Measurements from ENCODE around the gene SLC29A1. TPM values are rescaled to one million over a fixed set of nuclear protein-coding genes. Genes with fewer than 3 reads are reported as not detected.

The SLC29A1 gene
- total and polyA plus RNA-seq, 2 of the 8 experiments (the other 6 are each of a cell fraction or from before 2014, with no cell fraction given): 187 to 558 TPM

GRCh38 chr6:44221291-44221960 is 2.0 kb upstream of the SLC29A1 start:
- no peaks in the 10 kb centered on the region for H3K36me3 ChIP-seq (ENCODE audit: control insufficient read depth in 2 of 4, insufficient read depth in 4 of 4, low read length in 3 of 4)
- H4K8ac ChIP-seq (ENCODE audit: extremely low read depth, insufficient read depth, low read length): no peak overlapping the region
- peak overlapping the region; percentile 39 for H4K5ac ChIP-seq (ENCODE audit: insufficient read length, low read depth, low read length)
- peaks cover 4% of the 10 kb centered on the region for H3K79me1 ChIP-seq (ENCODE audit: low read depth, low read length)
- DNase-seq (ENCODE audit: low read depth in 1 of 2, low spot score in 2 of 2) (peak in 1 of 2 experiments; percentile 74), FAIRE-seq (no peak)
- peak overlapping the region; percentile 28 for H3K4ac ChIP-seq (replicated peaks; ENCODE audit: insufficient read length, low read depth, low read length)
- no peaks in the 10 kb centered on the region for H3K27me3 ChIP-seq (replicated peaks in 1 of 4; ENCODE audit: control insufficient read depth in 3 of 4, extremely low read depth in 1 of 4, insufficient read depth in 3 of 4, low read length in 3 of 4)
- peaks cover 33 to 61% (median 45%) of the 10 kb centered on the region in 4 experiments for H3K4me1 ChIP-seq (replicated peaks in 1 of 4; ENCODE audit: control insufficient read depth in 3 of 4, insufficient read depth in 4 of 4, low read length in 3 of 4)
- no peak overlapping the region for H3K56ac ChIP-seq (replicated peaks; ENCODE audit: insufficient read length, low read depth, low read length)
- peak overlapping the region; percentile 93 for H2AK5ac ChIP-seq (ENCODE audit: low read depth, low read length)
- H2BK12ac ChIP-seq (ENCODE audit: low read depth, low read length): peak overlapping the region; percentile 98; the same call in 1 of the 2 replicates
- H4K20me1 ChIP-seq (replicated peaks in 1 of 2; ENCODE audit: control insufficient read depth in 1 of 2, insufficient read depth in 2 of 2, low read length in 2 of 2): peaks cover 15 to 17% of the 10 kb centered on the region in 2 experiments
- ChIA-PET POLR2A (ENCODE audit: partially characterized antibody) (interaction anchor here (0.7 to 21.0 kb wide), 9 partner anchors 9 to 45 kb away, joined by 3 to 477 read pairs (median 3); partner anchors contain the start of gene HSP90AB1), CTCF (ENCODE audit: partially characterized antibody) (interaction anchor here (0.8 to 19.4 kb wide), 11 partner anchors 9 to 67 kb away, joined by 3 to 287 read pairs (median 4); no protein-coding TSS in a partner anchor)
- H2BK15ac ChIP-seq (ENCODE audit: low read length): peak overlapping the region; percentile 46; the same call in 1 of the 2 replicates
- H2BK20ac ChIP-seq (ENCODE audit: low read length): peak overlapping the region; percentile 68; the same call in 1 of the 2 replicates
- H3K79me2 ChIP-seq (ENCODE audit: control insufficient read depth in 1 of 2, insufficient read depth in 2 of 2, low read length in 2 of 2): peaks cover 10 to 25% of the 10 kb centered on the region in 2 experiments; a peak in 3 of 4 replicates
- no peak overlapping the region for H3K9ac ChIP-seq (replicated peaks in 1 of 4; ENCODE audit: extremely low read depth in 1 of 4, low read depth in 3 of 4, low read length in 3 of 4)
- WGBS, 2 experiments (ENCODE audit: extremely low coverage in 1 of 2, insufficient coverage in 1 of 2, insufficient read length in 1 of 2, insufficient replicate concordance in 2 of 2, low coverage in 1 of 2, low lambda C conversion rate in 2 of 2, missing lambda C conversion rate in 1 of 2): 52% methylated on average over 4 of the region's 4 CpGs; no CpG with 5 or more reads in 1 of the 2 experiments
- peak in 2 of 3 experiments; percentile 67 to 71; a peak in 3 of 4 replicates for TF ChIP-seq CTCF (IDR thresholded peaks at IDR 0.05; ENCODE audit: control extremely low read depth in 1 of 3, insufficient read depth in 1 of 3, low read depth in 1 of 3, low read length in 3 of 3)
- TF ChIP-seq POLR2A (IDR thresholded peaks at IDR 0.05; ENCODE audit: control extremely low read depth in 1 of 2, low read depth in 2 of 2, low read length in 2 of 2): no peak
- peak; percentile 28 to 60 for TF ChIP-seq RAD21 (IDR thresholded peaks at IDR 0.05 in 1 of 2, conservative IDR thresholded peaks at IDR 0.05 in 1 of 2; ENCODE audit: low read depth in 2 of 2, low read length in 2 of 2)
- no peak overlapping the region for H3K23ac ChIP-seq (ENCODE audit: insufficient read length)
- H3K18ac ChIP-seq (ENCODE audit: extremely low read depth, low read length): peak overlapping the region; percentile 72; the same call in 1 of the 2 replicates
- no peak overlapping the region for H3K14ac ChIP-seq (ENCODE audit: insufficient read length)
- peak overlapping the region in 1 of 2 experiments; percentile 95; a peak in 2 of 4 replicates for H3K4me2 ChIP-seq (ENCODE audit: insufficient read depth in 1 of 2, low read depth in 2 of 2, low read length in 2 of 2)
- H4K91ac ChIP-seq (replicated peaks; ENCODE audit: insufficient read length, low read length): peak overlapping the region; percentile 87
- peak overlapping the region; percentile 76; the same call in 1 of the 2 replicates for H2BK5ac ChIP-seq (ENCODE audit: low read depth, low read length)
- no peak overlapping the region for H3K27ac ChIP-seq (ENCODE audit: low read depth, low read length)
- H3K9me3 ChIP-seq (ENCODE audit: insufficient read depth in 2 of 2, low read depth in 1 of 2, low read length in 1 of 2): no peaks in the 10 kb centered on the region
- H3K23me2 ChIP-seq (ENCODE audit: low read depth, low read length): peaks cover 16% of the 10 kb centered on the region
- no peak overlapping the region; a peak in 1 of 8 replicates for H3K4me3 ChIP-seq (ENCODE audit: extremely low read depth in 1 of 4, insufficient read depth in 2 of 4, low read depth in 3 of 4, low read length in 4 of 4)
- peak overlapping the region; percentile 67 for H2BK120ac ChIP-seq (replicated peaks; ENCODE audit: low read depth, low read length)
- H2AFZ ChIP-seq (ENCODE audit: low read length): no peak overlapping the region
